NCI-H526 (cell line): ENCODE measurements around the gene RPRM.
"Not testable (repeated sequence)": the region's sequence is repeated elsewhere in the genome, so short reads cannot be mapped to it uniquely, and the experiment has no call there.

ENCODE experiments used
- DNase-seq, 2 experiments: peaks; one replicate each; lab custom pipeline; 2025; lab: John Stamatoyannopoulos, UW

The RPRM gene

DNA sequence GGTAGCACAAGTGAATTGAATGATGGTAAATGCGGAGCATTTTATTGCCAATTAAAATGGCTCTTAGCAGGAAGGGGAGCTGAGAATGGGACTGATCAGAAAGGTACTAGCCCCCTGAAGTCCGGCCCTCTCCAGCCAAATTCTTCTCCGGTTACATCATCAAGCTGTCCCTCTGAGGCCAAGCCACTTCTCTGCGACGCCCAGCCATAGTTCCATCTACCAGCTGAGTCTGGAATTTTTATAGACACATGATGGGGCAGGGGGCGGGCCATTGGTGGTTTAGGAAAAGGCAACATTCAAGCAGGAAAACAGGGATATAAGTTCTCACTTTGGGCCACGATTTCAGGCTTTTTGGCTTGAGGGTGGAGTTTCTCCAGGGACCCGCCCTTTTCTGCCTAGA, 22.7 kb downstream of the RPRM start:
- DNase-seq: no peak

DNA sequence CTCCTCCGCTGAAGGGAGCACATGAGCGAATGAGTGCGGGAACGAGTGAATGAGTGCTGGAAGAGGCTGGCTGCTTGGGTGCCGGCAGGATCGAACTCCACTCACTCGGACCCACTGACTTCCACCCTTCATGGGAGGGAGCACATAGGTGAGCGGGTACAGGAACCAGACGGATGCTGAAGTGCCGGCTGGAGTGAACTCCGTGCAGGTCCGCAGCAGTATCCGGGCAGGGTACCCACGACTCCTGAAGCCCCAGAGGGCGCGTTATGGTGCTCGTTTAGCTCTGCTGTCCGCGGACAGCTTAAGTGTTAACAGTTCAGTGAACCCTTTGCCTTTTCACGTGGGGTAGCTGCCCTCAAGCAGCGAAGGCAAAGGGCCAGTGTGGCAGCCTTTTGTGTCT, 23.2 kb downstream of the RPRM start:
- no peak for DNase-seq

DNA sequence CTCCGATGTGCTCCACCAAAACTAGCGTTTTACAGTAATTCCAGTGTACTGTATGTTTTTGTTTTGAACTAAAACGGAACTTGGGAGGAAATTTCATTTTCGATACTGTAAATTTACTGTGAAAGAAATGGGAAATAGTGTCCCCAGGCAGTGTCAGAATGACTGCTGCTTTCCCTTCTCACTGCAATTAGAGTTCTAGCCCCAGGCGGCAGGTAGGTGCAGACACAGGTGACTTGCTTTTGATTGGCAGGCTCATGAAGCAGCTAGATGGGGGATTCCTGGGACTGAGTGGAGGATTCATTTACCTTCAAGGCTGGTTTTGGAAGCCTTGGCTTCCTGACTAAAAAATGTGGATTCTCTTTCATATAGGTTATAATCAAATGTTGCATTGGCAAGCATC, 27.0 kb downstream of the RPRM start:
- DNase-seq: no peak

DNA sequence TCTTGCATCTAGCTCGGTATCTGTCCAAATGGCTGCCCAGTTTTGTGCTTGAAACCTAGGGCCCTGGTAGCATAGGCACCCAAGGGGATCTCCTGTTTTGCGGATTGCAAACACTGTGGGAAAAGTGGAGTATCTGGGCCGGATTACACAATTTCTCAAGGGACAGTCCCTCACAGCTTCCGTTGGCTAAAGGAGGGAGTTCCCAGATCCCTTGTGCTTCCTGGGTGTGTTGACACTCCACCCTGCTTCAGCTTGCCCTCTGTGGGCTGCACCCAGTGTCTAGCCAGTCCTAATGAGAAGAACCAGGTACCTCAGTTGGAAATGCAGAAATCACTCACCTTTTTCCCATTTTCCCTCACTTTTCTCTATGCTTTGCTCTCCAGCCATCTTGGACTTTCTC, 35.5 kb downstream of the RPRM start:
- no peak for DNase-seq

DNA sequence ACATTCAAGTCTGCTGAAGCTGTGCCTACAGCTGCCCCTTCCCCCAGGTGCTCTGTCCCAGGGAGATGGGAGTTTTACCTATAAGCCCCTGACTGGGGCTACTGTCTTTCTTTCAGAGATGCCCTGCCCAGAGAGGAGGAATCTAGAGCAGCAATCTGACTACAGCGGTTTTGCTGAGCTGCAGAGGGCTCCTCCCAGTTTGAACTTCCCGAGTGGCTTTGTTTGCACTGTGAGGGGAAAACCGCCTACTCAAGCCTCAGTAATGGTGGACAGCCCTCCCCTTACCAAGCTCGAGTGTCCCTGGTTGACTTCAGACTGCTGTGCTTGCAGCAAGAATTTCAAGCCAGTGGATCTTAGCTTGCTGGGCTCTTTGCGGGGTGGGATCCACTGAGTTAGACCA, 35.9 kb downstream of the RPRM start:
- DNase-seq: not testable (repeated sequence)

DNA sequence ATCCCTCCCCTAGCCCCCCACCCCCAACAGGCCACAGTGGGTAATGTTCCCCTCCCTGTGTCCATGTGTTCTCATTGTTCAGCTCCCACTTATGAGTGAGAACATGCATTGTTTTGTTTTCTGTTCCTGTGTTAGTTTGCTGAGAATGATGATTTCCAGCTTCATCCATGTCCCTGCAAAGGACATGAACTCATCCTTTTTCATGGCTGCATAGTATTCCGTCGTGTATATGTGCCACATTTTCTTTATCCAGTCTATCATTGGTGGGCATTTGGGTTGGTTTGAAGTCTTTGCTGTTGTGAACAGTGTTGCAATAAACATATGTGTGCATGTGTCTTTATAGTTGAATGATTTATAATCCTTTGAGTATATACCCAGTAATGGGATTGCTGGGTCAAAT, 38.5 kb downstream of the RPRM start:
- DNase-seq: not testable (repeated sequence)

DNA sequence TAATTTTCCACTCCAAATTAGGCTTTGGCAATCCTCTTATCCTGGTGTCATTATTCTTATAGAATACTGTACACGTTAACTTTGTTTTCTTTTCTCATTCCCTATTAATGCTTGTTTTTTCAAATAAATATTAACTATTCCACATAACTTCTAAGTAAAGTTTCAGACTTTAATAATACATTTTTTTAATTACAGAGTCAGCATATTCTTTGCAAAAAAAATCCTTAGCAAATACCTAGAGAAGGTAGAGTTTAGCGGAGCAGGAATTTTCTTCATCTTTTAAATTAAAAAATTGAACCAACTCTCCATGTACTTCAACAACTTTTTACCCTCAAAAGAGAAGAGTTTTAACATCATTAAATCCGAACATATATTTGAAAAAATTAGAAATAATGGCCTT, 45.2 kb downstream of the RPRM start:
- no peak for DNase-seq

DNA sequence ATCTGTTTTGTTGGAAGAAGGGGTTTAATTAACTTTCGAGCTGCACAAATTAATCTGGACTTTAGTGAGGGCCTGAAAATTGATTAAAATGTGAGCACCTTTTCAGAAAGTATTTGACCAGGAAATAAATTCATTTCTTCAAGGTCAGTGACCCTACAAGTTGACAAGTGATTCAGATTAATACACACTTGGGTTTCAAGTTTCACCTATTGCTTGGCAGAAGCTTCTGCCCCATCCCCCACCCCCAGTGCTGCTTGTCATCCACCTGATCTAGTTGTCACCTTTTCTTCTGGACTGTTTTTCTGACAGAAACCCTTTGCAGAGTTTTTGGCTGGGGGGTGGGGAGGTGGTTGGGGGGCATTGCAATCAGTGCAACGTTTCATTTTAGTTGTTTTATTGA, 46.2 kb downstream of the RPRM start:
- no peak for DNase-seq

DNA sequence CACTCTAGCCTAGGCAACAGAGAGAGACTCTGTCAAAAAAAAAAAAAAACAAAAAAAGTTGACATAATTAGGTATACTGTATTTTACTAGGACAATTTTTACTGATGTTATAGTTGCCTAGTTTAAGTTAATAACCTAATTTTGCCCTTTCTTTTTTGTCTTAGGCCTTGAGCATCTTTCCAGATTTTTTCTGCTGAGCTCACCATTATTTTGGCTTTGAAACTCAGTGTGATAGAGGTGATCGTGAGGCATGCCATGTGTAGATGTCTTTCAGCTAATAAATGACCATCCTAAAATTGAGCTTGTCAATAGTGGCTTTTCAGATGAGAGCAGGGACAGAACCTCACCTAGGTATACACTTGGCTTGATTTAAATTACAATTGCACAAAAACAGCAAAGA, 47.4 kb downstream of the RPRM start:
- DNase-seq: no peak
